ENCODE results near the gene MYLK4. TPM values are rescaled to one million over a fixed set of nuclear protein-coding genes. Genes with fewer than 3 reads are reported as not detected.

MYLK4 gene
- total RNA-seq, 1 donor from 2014 or later, result 0.47 TPM

- no peak for DNase-seq
Measured at GRCh38 chr6:2733324-2733723, 17.4 kb downstream of the MYLK4 start.

- DNase-seq, result no peak
Measured at GRCh38 chr6:2732503-2733089, 18.1 kb downstream of the MYLK4 start.

GRCh38 chr6:2731281-2731909, 19.3 kb downstream of the MYLK4 start:
- DNase-seq, result no peak

- no peak for DNase-seq
Measured at GRCh38 chr6:2730353-2731107, 20.2 kb downstream of the MYLK4 start.

- no peak for DNase-seq
Measured at GRCh38 chr6:2729921-2730320, 20.8 kb downstream of the MYLK4 start.

- DNase-seq, result no peak
Measured at GRCh38 chr6:2725999-2726567, 24.6 kb downstream of the MYLK4 start.

- no peak for DNase-seq
Measured at GRCh38 chr6:2725364-2725988, 25.2 kb downstream of the MYLK4 start.

- no peak for DNase-seq
Measured at GRCh38 chr6:2721219-2721618, 29.5 kb downstream of the MYLK4 start.

- no peak for DNase-seq
Measured at GRCh38 chr6:2719093-2719455, 31.6 kb downstream of the MYLK4 start.

GRCh38 chr6:2718334-2719092, 32.2 kb downstream of the MYLK4 start:
- no peak for DNase-seq

GRCh38 chr6:2716936-2717700, 33.6 kb downstream of the MYLK4 start:
- DNase-seq, result no peak

GRCh38 chr6:2715737-2716136, 35.0 kb downstream of the MYLK4 start:
- no peak for DNase-seq

GRCh38 chr6:2714111-2714895, 36.4 kb downstream of the MYLK4 start:
- no peak for DNase-seq

- no peak for DNase-seq
Measured at GRCh38 chr6:2713473-2714110, 37.1 kb downstream of the MYLK4 start.

- no peak for DNase-seq
Measured at GRCh38 chr6:2712102-2712501, 38.6 kb downstream of the MYLK4 start.

- DNase-seq, result no peak
Measured at GRCh38 chr6:2710412-2710811, 40.3 kb downstream of the MYLK4 start.

- DNase-seq, result no peak
Measured at GRCh38 chr6:2708456-2708855, 42.3 kb downstream of the MYLK4 start.

- no peak for DNase-seq
Measured at GRCh38 chr6:2706558-2706957, 44.2 kb downstream of the MYLK4 start.

GRCh38 chr6:2705256-2705655, 45.5 kb downstream of the MYLK4 start:
- no peak for DNase-seq

GRCh38 chr6:2697291-2697690, 53.4 kb downstream of the MYLK4 start:
- DNase-seq, result no peak
